GM21381 (cell line): ENCODE data around the gene CCDC85C.

Experiments used
- ATAC-seq: cut with Tn5 transposase; IDR thresholded peaks from one replicate; pipeline ENCODE4 v1.9.1; 2021; ENCODE audit warnings: mild to moderate bottlenecking, moderate library complexity; ENCODE audit not compliant: unreplicated experiment

CCDC85C gene

DNA sequence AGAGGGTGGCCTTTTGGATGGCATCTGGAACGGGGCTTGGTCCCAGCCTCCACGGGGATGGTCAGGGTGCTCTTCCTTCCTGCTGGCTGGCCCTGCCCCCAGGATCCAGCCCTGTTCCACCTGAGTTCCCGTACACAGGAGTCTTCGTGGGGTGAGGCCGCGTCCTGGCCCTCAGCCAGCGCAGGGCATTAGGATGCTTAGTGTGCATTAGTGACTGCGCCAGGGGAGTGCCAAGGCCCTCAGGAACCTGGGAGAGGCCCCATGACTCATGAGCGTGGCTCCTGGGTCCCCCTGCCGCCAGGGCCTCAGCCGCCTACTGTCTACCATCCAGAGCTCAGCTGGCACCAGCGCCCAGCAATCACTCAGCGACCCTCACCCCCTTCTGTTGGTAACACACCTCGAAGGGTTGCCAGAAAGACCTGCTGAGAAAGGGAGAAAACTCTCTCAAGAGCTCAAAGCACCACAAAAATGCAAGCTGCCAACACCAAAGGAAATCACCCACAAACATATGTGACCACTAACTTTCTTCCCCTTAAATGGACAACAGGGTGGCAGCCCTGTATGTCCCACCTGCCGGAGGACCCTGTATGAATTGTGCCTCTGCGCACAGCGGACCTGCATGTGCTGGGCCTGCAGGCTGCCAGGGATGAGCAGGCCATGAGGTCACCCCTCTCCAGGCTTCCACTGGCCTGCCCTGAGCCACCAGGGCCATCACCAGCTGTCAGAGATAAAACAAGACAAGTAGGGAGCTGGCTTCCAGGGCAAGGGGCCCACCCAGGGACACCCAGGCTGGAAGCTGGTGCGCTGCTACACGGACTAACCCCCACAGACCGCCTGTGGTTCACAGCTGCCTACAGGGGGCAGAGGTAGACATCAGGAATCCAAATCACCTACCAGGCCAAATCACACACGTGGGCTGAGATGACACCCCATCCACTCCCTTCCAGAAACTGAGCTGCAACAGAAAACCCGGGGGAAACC, 28.7 kb downstream of the CCDC85C start:
- no peak for ATAC-seq

DNA sequence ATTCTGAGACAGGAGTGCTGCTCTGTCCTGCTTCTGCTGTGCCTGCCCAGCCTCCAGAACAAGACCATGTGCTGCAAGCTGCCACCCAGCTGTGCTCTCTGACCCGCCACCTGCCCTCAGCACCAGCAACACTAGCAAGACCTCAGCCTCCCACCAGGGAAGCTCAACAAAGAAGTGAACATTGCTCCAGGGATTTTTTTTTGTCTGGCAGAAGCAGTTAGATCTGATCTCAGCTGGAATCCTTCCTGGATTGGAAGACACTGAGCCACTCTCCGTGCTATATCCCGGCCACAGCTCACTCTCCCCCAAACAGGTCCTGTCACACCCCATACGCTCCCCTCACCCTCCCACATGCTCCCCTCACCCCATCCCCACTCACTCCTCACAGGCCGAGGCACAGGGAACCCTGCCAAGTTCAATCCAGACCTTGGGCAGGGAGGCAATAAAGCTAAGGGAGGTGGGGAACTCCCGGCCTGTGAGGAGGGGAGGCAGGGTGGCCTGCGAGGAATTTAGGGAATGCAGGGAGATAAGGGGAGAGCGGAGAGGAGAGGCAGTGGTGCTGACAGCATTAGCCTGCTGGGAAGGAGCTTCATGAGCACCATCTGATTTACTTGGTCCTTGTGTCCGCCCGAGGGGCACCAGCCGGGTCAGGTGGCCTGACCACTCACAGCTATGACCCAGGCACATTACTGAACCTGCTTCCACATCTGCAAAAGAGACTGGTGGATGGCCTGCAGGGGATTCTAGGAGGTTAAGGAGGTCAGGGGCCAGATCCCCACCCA, 29.7 kb downstream of the CCDC85C start:
- no peak for ATAC-seq

DNA sequence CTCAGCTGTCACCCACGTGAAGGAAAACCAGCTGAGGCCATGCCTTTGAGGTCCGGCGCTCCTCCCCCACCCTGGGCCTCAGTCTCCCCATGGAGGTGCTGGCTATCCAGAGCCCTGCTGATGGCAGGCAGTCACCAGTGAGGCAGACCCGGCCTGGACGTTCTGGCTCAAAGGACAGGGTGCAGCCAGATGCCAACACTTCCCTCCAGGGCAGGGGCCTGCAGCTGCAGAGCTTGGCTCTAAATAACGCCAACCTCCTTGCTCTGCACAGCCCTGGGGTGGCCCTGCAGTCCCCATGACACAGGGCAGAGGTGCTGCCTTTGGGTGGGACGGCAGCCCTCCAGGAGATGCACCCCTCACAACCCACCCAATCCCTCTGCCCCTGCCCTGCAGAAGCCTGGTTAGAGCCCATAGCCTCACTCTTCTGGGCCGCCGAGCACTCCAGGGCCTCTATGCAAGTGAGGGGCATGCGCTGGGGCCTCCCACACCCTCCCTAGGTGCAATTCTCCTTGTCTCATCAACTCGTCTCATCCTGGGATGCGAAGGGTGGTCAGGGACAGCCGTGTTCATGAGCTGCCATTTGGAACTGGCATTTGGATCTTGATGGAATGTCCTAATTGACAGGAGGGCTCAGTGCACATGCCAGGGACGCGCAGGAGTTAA, 30.4 kb downstream of the CCDC85C start:
- no peak for ATAC-seq

DNA sequence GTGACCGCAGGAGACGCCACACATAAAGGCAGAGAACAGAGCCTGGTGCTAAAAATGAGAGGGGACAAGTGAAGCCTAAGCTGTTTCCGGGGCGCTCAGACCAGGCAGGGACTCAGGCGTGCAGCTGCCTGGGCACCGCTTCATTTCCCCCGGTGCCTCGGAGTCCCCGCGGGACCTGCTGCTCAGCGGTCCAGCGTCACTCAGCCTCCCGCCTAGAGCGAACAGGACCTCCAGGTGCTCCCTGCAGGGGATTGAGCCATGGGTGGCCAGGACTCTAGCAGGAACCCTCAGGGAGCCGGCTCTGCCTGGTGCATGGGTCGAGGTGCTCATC, 31.0 kb downstream of the CCDC85C start:
- ATAC-seq = no peak

GRCh38 chr14:99572173-99572999, 31.6 kb downstream of the CCDC85C start:
- ATAC-seq = no peak

DNA sequence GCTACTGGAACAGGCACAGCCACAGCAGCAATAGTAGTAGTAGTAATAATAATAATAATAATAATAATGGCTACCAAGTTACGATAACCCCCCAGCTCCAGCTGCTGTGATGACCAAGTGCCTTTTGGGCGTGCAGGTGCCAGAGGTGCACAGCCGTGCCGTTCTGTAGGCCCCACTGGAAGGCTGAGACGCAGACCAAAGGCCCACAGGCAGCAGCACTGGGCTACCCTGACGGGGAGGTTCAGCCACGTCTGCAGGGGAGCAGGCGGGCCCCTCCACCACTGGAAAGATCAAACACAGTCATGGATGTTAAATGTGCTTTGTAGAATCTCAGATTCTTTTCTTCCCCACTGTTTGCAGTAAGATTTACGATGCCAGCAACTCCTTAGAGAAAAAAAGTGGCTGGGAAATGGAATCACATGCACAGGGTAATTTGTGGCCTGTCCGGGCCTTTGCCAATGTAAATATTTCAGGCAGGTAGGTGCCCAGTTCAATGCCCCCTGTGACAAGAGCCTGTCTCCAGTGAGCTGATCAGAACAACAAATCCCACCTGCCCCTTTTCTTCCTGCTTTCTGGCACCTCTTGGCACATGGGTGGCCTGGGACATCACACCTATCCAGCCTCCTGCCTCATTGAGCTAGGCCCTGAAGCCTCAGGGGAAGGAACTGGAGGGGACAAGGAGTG, 32.6 kb downstream of the CCDC85C start:
- ATAC-seq = no peak

- no peak for ATAC-seq
These were observed 33.3 kb downstream of the CCDC85C start for GRCh38 chr14:99570544-99571302.

GRCh38 chr14:99569725-99570543, 34.1 kb downstream of the CCDC85C start:
- no peak for ATAC-seq

DNA sequence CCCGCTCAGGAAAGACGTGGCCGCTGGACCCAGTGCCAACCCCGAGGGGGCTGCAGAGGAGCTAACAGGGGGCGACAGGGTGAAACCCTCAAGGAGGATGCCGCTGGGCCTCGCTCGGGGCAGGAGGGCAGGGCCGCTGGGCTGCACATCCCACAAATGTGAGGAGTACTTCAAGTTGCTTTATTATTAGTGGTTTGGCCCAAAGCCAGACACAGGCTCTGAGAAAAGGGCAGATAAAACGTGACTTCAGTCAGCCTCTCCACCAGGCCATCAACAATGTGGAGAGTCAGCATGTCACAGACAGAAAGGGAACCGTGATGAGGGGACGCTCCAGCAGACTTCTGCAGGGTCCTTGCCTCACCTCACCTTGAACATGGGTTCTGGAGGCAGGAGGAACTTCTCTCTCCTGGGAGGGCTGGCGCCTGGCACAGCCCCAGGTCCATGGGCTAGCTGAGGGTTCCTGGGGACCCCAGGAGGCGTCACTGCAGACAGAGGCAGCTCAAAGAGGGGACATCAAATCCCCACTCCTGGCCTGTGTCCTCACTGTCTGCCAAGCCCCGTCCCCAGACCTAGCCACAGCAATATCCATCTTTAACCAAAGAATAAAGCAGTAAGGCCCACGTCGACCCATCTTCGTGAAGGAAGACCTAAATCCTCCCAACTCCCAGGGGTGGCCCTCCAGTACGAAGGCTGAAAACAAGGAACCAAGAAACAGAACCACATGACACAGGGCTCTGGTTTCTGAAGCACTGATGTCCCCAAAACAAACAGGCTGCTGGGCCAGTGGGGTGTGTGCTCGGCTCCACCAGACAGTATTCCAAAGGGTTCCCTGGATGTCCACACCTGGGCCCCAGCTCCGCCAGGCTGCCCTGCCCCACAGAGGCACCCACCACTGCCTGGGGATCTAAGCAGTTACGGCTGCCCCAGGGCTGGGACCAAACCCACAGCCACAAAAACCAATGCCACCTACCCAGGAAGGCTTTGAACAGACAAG, 35.1 kb downstream of the CCDC85C start:
- ATAC-seq = no peak

GRCh38 chr14:99566390-99567354, 37.3 kb downstream of the CCDC85C start:
- ATAC-seq = no peak

DNA sequence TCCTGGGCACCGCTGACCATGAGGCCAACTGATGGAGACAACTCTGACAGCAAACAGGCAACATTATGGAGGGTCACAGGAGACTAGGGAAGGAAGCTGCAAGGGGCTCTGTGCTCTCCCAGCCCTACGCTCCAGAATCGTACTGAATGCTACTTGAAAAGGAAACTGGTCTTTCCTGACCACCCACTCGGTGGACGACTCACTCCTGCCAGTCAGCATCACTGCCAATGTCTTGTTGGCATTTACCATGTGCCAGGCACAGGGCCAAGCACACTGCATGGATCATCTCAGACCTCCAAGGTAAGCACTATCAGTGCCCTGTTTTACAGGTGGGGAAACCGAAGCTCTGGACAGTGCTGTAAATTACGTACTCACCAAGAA, 38.0 kb downstream of the CCDC85C start:
- no peak for ATAC-seq

GRCh38 chr14:99565383-99565782, 38.6 kb downstream of the CCDC85C start:
- ATAC-seq = no peak

- no peak for ATAC-seq
These were observed 39.1 kb downstream of the CCDC85C start for GRCh38 chr14:99564926-99565259.

GRCh38 chr14:99564256-99564925, 39.6 kb downstream of the CCDC85C start:
- ATAC-seq = no peak

- no peak for ATAC-seq
These were observed 40.3 kb downstream of the CCDC85C start for GRCh38 chr14:99563749-99564129.
